ENCODE results near the gene SERTAD4. TPM values are rescaled to one million over a fixed set of nuclear protein-coding genes. Genes with fewer than 3 reads are reported as not detected.
A peak's percentile ranks its signal among the peaks of the same experiment; 100 is the strongest.

SERTAD4 gene
- total and polyA plus RNA-seq, 2 experiments from 2014 or later, result 1.3 to 1.6 TPM

DNA sequence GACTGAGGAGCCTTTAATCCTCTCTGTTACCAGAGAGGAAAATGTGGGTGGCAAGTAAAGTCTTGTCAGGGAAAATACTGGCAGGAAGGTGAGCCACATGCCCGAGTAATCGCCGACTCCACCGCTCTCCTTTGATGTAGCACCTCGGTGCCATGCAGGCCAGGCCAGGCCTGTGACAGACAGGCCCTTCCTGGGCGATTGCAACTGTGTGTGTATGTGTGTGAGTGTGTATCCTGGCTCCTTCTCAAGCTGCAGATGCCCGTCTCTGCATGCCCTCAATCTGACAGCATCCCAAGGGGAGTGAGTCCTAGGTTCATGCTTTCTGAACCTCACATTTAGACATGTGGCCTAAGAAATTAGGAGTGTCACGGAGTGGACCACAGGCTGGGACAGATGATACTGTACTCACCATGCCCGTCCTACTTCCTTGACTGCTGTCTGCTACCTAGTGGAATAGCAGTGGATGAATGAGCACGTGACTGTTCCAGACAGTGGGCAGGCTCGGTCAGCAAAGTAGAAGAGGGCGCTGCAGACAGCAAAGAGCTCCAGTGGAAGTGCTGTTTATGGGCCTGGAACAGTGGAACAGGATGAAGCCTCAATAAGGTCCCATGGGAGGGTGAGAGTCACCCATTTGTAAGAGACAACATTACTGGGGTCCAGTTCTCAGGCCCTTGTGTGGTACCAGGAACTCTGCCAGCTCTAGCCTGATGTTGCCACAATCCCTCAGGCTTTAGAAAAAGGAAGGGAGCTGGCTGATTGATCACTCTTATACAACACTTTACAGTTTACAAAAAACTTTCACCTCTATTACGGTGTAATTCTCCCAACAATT lies 25.3 kb downstream of the SERTAD4 start (continued):
- no peak for TF ChIP-seq JUNB (IDR thresholded peaks at IDR 0.05; ENCODE audit: unreplicated experiment)
- TF ChIP-seq, protein P1, sequence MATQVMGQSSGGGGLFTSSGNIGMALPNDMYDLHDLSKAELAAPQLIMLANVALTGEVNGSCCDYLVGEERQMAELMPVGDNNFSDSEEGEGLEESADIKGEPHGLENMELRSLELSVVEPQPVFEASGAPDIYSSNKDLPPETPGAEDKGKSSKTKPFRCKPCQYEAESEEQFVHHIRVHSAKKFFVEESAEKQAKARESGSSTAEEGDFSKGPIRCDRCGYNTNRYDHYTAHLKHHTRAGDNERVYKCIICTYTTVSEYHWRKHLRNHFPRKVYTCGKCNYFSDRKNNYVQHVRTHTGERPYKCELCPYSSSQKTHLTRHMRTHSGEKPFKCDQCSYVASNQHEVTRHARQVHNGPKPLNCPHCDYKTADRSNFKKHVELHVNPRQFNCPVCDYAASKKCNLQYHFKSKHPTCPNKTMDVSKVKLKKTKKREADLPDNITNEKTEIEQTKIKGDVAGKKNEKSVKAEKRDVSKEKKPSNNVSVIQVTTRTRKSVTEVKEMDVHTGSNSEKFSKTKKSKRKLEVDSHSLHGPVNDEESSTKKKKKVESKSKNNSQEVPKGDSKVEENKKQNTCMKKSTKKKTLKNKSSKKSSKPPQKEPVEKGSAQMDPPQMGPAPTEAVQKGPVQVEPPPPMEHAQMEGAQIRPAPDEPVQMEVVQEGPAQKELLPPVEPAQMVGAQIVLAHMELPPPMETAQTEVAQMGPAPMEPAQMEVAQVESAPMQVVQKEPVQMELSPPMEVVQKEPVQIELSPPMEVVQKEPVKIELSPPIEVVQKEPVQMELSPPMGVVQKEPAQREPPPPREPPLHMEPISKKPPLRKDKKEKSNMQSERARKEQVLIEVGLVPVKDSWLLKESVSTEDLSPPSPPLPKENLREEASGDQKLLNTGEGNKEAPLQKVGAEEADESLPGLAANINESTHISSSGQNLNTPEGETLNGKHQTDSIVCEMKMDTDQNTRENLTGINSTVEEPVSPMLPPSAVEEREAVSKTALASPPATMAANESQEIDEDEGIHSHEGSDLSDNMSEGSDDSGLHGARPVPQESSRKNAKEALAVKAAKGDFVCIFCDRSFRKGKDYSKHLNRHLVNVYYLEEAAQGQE (IDR thresholded peaks at IDR 0.05; ENCODE audit: unreplicated experiment), result no peak

DNA sequence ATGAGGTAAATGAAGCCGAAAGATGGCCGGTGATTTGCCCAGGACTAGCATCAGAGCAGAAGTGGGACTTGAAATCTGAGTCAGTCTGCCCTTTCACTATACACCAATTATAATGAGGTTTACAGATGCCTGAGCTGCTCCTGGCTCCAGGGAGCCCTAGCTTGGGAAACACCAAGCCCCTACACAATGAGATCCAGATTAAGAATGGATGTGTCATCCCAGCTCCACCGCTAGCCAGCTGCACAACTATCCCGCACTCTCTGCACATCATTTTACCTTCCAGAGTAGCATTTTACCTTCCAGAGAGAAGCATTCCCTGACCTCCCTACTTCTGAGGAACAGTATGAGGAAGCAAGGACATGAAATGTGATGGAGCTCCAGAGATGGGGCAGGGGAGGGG lies 27.0 kb downstream of the SERTAD4 start:
- Histone ChIP-seq H4K20me1 (replicated peaks; ENCODE audit: insufficient read depth) (no peaks in the 10 kb centered on the region), H3K4me2 (peak overlapping the region; percentile 32; the same call in 1 of the 2 replicates), H3K27me3 (ENCODE audit: insufficient read depth) (peaks cover 7% of the 10 kb centered on the region), H3K9me2 (ENCODE audit: insufficient read depth) (0 out of 2 replicates have a peak, but pooled peaks cover 5% of the 10 kb centered on the region), H3K36me3 (ENCODE audit: insufficient read depth) (no peaks in the 10 kb centered on the region), H3K4me1 (ENCODE audit: insufficient read depth) (peaks cover 14% of the 10 kb centered on the region), H3K27ac (ENCODE audit: low read depth) (no peak overlapping the region), H3K4me3 (no peak overlapping the region), H2AFZ (peak overlapping the region; percentile 89), H3F3A (replicated peaks; ENCODE audit: low read depth) (no peaks in the 10 kb centered on the region), H3K79me2 (replicated peaks; ENCODE audit: insufficient read depth) (no peaks in the 10 kb centered on the region)
- TF ChIP-seq POLR2AphosphoS5 (IDR thresholded peaks at IDR 0.05; ENCODE audit: low read depth), result no peak
- Mint-ChIP-seq H3K9me3 (no peaks in the 10 kb centered on the region), H3K4me1 (peaks cover 14% of the 10 kb centered on the region), H3K36me3 (ENCODE audit: low read depth) (no peaks in the 10 kb centered on the region), H3K27me3 (ENCODE audit: insufficient read depth, low read depth, poor library complexity) (peaks cover 8% of the 10 kb centered on the region), H3K27ac (no peak overlapping the region), H3K4me3 (no peak overlapping the region)
- DNase-seq (ENCODE audit: low spot score) (no peak), ATAC-seq (no peak)

DNA sequence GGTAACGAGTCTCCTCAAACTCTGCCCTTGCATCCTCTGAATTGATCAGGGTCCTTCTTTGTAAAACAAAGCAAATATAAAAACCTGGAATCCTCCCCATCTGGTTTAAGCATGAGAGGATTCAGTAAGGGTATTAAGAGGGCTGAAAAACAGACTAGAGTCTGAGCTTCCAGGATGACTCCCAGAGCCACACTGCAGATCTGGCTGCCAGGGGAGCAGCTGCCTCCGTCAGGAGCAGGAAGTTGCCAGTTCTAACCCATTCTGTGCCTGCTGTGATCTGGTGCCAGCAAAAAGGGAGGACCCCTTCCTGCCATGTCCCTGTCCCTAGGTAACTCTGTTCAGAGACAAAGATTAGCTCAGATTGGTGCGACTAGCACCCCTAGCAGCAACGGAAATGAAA lies 27.5 kb downstream of the SERTAD4 start:
- Histone ChIP-seq H3K27me3 (ENCODE audit: insufficient read depth) (0 out of 2 replicates have a peak, but pooled peaks cover 1% of the 10 kb centered on the region), H2AFZ (peak overlapping the region; percentile 89), H3K4me2 (peak overlapping the region; percentile 32; the same call in 1 of the 2 replicates), H3K9me2 (ENCODE audit: insufficient read depth) (0 out of 2 replicates have a peak, but pooled peaks cover 5% of the 10 kb centered on the region), H3F3A (replicated peaks; ENCODE audit: low read depth) (no peaks in the 10 kb centered on the region), H3K27ac (ENCODE audit: low read depth) (no peak overlapping the region), H3K4me3 (no peak overlapping the region), H3K36me3 (ENCODE audit: insufficient read depth) (no peaks in the 10 kb centered on the region), H3K79me2 (replicated peaks; ENCODE audit: insufficient read depth) (no peaks in the 10 kb centered on the region), H3K4me1 (ENCODE audit: insufficient read depth) (peaks cover 20% of the 10 kb centered on the region), H4K20me1 (replicated peaks; ENCODE audit: insufficient read depth) (no peaks in the 10 kb centered on the region)
- Mint-ChIP-seq H3K4me1 (peaks cover 14% of the 10 kb centered on the region), H3K36me3 (ENCODE audit: low read depth) (no peaks in the 10 kb centered on the region), H3K9me3 (no peaks in the 10 kb centered on the region), H3K27ac (no peak overlapping the region), H3K4me3 (no peak overlapping the region), H3K27me3 (ENCODE audit: insufficient read depth, low read depth, poor library complexity) (peaks cover 8% of the 10 kb centered on the region)
- no peak for DNase-seq (ENCODE audit: low spot score)
- ATAC-seq, result no peak; the same call in 2 of the 3 replicates
- TF ChIP-seq POLR2AphosphoS5 (IDR thresholded peaks at IDR 0.05; ENCODE audit: low read depth) (no peak), EZH2phosphoT487 (IDR thresholded peaks at IDR 0.05; ENCODE audit: unreplicated experiment) (no peak), NANOG (IDR thresholded peaks at IDR 0.05; ENCODE audit: borderline replicate concordance) (no peak), EZH2 (IDR thresholded peaks at IDR 0.05; ENCODE audit: low read depth, unreplicated experiment) (no peak)
- TF ChIP-seq, protein P1 (IDR thresholded peaks at IDR 0.05; ENCODE audit: unreplicated experiment), result no peak
- TF ChIP-seq, protein P2, sequence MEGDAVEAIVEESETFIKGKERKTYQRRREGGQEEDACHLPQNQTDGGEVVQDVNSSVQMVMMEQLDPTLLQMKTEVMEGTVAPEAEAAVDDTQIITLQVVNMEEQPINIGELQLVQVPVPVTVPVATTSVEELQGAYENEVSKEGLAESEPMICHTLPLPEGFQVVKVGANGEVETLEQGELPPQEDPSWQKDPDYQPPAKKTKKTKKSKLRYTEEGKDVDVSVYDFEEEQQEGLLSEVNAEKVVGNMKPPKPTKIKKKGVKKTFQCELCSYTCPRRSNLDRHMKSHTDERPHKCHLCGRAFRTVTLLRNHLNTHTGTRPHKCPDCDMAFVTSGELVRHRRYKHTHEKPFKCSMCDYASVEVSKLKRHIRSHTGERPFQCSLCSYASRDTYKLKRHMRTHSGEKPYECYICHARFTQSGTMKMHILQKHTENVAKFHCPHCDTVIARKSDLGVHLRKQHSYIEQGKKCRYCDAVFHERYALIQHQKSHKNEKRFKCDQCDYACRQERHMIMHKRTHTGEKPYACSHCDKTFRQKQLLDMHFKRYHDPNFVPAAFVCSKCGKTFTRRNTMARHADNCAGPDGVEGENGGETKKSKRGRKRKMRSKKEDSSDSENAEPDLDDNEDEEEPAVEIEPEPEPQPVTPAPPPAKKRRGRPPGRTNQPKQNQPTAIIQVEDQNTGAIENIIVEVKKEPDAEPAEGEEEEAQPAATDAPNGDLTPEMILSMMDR (conservative IDR thresholded peaks at IDR 0.05; ENCODE audit: low read depth in 2 of 2), result no peak
